Stimulated activated CD4-positive, alpha-beta T cell treated with anti-CD3 and anti-CD28 coated beads, TNF-alpha, amount 100 ng/mL, for 48 hours (primary cell): Measurements from ENCODE around the gene ACE.

Experiments used
- DNase-seq, 3 donors: peaks; one replicate each; pipeline ENCODE4 v3.0.0-alpha.2; 2020; ENCODE audit warnings: low read depth in 3 of 3

ACE gene

GRCh38 chr17:63537001-63537400 is 60.1 kb downstream of the ACE start:
- DNase-seq, result no peak

- DNase-seq, result no peak
Observed at GRCh38 chr17:63537991-63538692, 61.3 kb downstream of the ACE start.

GRCh38 chr17:63538693-63539595 is 62.1 kb downstream of the ACE start:
- no peak for DNase-seq

GRCh38 chr17:63540590-63540989 is 63.7 kb downstream of the ACE start:
- DNase-seq, result no peak

- no peak for DNase-seq
Observed at GRCh38 chr17:63542218-63542545, 65.3 kb downstream of the ACE start.

- DNase-seq, result no peak
Observed at GRCh38 chr17:63542942-63543821, 66.3 kb downstream of the ACE start.

GRCh38 chr17:63543822-63544420 is 67.1 kb downstream of the ACE start:
- DNase-seq, result no peak

- no peak for DNase-seq
Observed at GRCh38 chr17:63544467-63545301, 67.8 kb downstream of the ACE start.

GRCh38 chr17:63546308-63547082 is 69.6 kb downstream of the ACE start:
- no peak for DNase-seq

GRCh38 chr17:63547083-63547523 is 70.2 kb downstream of the ACE start:
- no peak for DNase-seq
